Lower leg skin (tissue), 4 donors: Measurements from ENCODE around the gene MAP3K3. TPM values are rescaled to one million over a fixed set of nuclear protein-coding genes. Genes with fewer than 3 reads are reported as not detected.
A peak's percentile ranks its signal among the peaks of the same experiment; 100 is the strongest.
"Not testable (repeated sequence)": the region's sequence is repeated elsewhere in the genome, so short reads cannot be mapped to it uniquely, and the experiment has no call there.

Experiments
- DNase-seq, 2 donors: peaks; one replicate each; pipeline ENCODE4 v3.0.0-alpha.2; 2019; ENCODE audit warnings: low spot score in 2 of 2
- H3K4me3 ChIP-seq: fragments of 200-600 bp; sonication (generic); 2 replicates; pipeline ENCODE4 v1.5.1; 2017; ENCODE audit warnings: mild to moderate bottlenecking, low read depth; ENCODE audit not compliant: poor library complexity, severe bottlenecking
- POLR2A ChIP-seq, 2 donors: fragments of 450-650 bp; IDR thresholded peaks; one replicate each; pipeline ENCODE4 v1.6.1; 2016 to 2017; ENCODE audit warnings: antibody characterized with exemption in 2 of 2, mild to moderate bottlenecking in 1 of 2, moderate library complexity in 1 of 2
- WGBS, 2 donors: methylation state at CpG; one replicate each; pipeline ENCODE4 v1.1.5; 2018; 5-methylcytosine and 5-hydroxymethylcytosine counted together
- intact Hi-C: fragments of 100-400 bp; cut with DNase I; formaldehyde crosslinking; loops from one replicate; pipeline ENCODE4 v1.15.0; 2023; ENCODE audit warnings: low total_unique reads
- total RNA-seq, 4 donors: library from RNA; depleted of rRNA; stranded (reverse); fragments of >200 nt; gene quantifications; one replicate each; pipeline ENCODE4 v1.1.0, GENCODE V29; 2016
- TF ChIP-seq, protein P1 (sequence below), 3 donors: fragments of 450-650 bp; IDR thresholded peaks; one replicate each; pipeline ENCODE4 v1.5.1; 2016; ENCODE audit warnings: antibody characterized with exemption in 3 of 3, mild to moderate bottlenecking in 3 of 3, moderate library complexity in 2 of 3

MAP3K3 gene
- total RNA-seq, 4 donors from 2014 or later, result 25.2 to 54.1 (median 39.6) TPM

DNA sequence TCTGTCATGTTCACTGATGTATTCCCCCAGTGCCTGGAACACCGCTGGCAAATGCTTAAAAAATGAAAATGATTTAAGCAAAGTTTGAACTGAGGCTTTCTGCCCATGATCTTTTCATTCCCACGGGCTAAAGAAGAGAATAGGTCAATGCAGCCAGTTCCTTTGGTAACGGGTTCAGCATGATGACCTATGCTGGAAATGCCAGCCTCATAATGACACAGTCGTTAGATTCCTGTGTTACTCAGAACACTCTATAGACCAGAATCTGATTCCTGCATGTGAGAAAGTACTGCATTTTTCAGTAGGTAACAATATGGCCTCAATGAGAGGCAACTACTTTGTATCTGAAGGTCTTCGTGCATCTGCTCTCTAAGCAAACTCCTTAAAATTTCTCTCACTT lies 96.8 kb downstream of the MAP3K3 start:
- no peak for DNase-seq
- H3K4me3 ChIP-seq, result no peak overlapping the region
- TF ChIP-seq, protein P1, sequence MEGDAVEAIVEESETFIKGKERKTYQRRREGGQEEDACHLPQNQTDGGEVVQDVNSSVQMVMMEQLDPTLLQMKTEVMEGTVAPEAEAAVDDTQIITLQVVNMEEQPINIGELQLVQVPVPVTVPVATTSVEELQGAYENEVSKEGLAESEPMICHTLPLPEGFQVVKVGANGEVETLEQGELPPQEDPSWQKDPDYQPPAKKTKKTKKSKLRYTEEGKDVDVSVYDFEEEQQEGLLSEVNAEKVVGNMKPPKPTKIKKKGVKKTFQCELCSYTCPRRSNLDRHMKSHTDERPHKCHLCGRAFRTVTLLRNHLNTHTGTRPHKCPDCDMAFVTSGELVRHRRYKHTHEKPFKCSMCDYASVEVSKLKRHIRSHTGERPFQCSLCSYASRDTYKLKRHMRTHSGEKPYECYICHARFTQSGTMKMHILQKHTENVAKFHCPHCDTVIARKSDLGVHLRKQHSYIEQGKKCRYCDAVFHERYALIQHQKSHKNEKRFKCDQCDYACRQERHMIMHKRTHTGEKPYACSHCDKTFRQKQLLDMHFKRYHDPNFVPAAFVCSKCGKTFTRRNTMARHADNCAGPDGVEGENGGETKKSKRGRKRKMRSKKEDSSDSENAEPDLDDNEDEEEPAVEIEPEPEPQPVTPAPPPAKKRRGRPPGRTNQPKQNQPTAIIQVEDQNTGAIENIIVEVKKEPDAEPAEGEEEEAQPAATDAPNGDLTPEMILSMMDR (IDR thresholded peaks at IDR 0.05), result no peak
- no peak for TF ChIP-seq POLR2A (IDR thresholded peaks at IDR 0.05)
- WGBS, 2 donors, result 83 to 88% methylated on average over 5 of the region's 5 CpGs
- intact Hi-C loops, result no loop called here

DNA sequence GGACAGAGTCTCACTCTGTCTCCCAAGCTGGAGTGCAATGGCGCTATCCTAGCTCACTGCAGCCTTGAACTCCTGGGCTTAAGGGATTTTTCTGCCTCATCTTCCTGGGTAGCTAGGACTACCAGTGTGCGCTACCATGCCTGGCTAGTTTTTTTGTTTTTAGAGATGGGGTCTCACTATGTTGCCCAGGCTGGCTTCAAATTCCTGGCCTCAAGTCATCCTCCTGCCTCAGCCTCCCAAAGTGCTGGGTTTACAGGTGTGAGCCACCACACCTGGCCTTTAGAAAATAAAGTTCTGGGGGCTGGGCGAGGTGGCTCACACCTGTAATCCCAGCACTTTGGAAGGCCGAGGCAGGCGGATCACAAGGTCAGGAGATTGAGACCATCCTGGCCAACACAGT lies 98.0 kb downstream of the MAP3K3 start:
- H3K4me3 ChIP-seq, intact Hi-C loops, DNase-seq: not testable (repeated sequence)
- 100% methylated on average over 5 of the region's 5 CpGs for WGBS, 2 donors

DNA sequence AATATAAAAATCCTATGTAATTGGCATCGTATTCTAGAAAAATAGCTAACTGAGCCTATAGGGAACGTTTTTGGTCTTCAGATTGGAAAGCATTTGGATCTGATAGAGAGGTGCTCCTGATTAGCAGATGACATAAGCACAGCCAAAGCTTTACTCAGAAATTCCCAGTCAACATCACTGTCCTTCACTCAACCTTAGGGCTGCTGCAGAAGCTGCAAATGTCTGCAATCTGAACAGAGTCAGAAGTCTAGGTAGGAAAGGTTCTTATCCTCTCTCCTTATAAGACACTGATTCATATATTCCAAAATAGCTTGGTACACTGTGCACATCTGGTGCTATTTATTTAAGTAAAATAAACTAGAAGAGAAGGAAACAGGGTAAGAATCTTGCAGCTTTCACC lies 100.2 kb downstream of the MAP3K3 start:
- H3K4me3 ChIP-seq, result no peak overlapping the region
- no peak for DNase-seq
- 56 to 68% methylated on average over 2 of the region's 2 CpGs for WGBS, 2 donors
- TF ChIP-seq POLR2A (IDR thresholded peaks at IDR 0.05), result no peak
- TF ChIP-seq, protein P1 (IDR thresholded peaks at IDR 0.05), result no peak
- intact Hi-C loops, result no loop called here

DNA sequence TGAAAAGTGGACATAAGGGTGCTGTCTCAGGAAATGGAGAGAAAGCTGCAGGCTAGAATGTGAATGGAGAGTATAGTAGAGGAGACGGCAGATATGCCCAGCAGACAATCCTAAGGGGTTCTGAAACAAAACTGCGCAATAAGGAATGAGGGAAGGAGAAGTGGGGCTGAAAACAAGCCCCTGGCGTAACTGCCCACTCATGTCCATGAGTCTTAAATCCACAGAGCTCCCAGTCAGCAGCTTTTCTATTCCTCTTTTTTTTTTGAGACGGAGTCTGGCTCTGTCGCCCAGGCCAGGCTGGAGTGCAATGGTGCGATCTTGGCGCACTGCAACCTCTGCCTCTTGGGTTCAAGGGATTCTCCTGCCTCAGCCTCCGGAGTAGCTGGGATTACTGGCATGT lies 113.5 kb downstream of the MAP3K3 start:
- no peak for DNase-seq
- intact Hi-C loops, result no loop called here
- no peak overlapping the region for H3K4me3 ChIP-seq
- 96% methylated on average over 8 of the region's 8 CpGs for WGBS, 2 donors
- no peak for TF ChIP-seq POLR2A (IDR thresholded peaks at IDR 0.05)
- TF ChIP-seq, protein P1 (IDR thresholded peaks at IDR 0.05), result no peak

DNA sequence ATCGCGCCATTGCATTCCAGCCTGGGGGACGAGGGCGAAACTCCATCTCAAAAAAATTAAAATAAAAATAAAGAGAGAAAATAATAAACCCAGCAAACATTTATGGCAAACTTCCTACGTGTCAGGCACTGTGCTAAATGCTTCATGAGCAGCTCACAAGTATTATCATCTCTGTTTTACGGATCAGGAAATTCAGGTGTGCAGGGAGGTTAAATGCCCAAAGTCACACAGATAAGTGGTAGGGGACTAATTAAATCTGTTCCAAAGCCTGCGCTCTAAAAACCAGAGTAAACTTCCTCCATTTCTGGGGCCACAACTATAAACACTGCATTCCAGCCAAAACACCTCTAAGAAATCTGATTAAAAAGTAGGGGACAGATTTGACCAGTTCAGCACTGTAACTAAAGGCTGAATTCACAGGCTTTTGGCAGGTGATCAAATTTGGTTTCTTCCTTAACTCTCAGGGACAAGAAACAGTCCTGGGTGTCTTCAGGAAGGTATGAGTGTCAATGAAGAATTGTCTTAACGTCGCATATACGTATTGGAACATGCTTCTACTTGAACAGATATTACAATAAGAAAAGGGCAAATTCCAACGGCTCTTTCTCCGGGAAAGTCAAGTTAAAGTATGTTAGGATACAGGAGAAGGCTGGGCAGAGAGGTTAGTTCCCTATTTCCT lies 118.4 kb downstream of the MAP3K3 start:
- no peak for TF ChIP-seq POLR2A (IDR thresholded peaks at IDR 0.05)
- TF ChIP-seq, protein P1 (IDR thresholded peaks at IDR 0.05), result no peak
- H3K4me3 ChIP-seq, result peak overlapping the region; percentile 68
- intact Hi-C loops, result no loop called here
- 27 to 29% methylated on average over 12 of the region's 12 CpGs for WGBS, 2 donors
- no peak for DNase-seq

DNA sequence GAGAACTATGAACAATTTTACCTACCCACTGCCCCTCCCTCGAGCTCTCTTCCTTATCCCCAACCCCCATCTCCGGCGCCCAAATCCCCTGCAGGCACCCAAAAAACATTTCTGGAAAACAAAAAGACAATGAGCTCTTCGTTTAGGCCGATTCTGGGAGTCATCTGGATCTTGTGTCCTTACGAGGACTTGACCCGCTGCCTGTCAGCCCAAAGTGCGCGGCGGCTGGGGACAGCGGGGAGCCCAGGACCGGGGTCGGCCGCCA lies 118.9 kb downstream of the MAP3K3 start:
- intact Hi-C loops, result no loop called here
- TF ChIP-seq, protein P1 (IDR thresholded peaks at IDR 0.05), result no peak
- no peak for TF ChIP-seq POLR2A (IDR thresholded peaks at IDR 0.05)
- no peak for DNase-seq
- peak overlapping the region; percentile 68 for H3K4me3 ChIP-seq
- WGBS, 2 donors, result 0 to 1% methylated on average over 14 of the region's 14 CpGs
